GM13976 (cell line): ENCODE data around the gene DCLRE1C.

Source experiments
- DNase-seq: peaks from one replicate; pipeline ENCODE4 v3.0.0; 2012; ENCODE audit warnings: low spot score
- CTCF ChIP-seq: IDR thresholded peaks from 2 replicates; pipeline ENCODE4 v1.5.1; 2012; ENCODE audit warnings: borderline replicate concordance, mild to moderate bottlenecking; ENCODE audit not compliant: insufficient read depth; ENCODE audit errors: extremely low read depth, missing control alignments, control extremely low read depth
- in situ Hi-C: fragments of 300-500 bp; cut with MboI; formaldehyde crosslinking; loops from one replicate; pipeline ENCODE4 v1.12.0; 2022; ENCODE audit warnings: low sequenced_read_pairs, mixed read lengths, inconsistent platforms; ENCODE audit not compliant: unreplicated experiment

Gene DCLRE1C

GRCh38 chr10:14860791-14861190 lies 93.1 kb downstream of the DCLRE1C start:
- in situ Hi-C loops: no loop called here
- TF ChIP-seq CTCF: no peak
- DNase-seq: no peak

- no peak for DNase-seq
These were observed 94.1 kb downstream of the DCLRE1C start for GRCh38 chr10:14859775-14860174.

GRCh38 chr10:14859043-14859442 lies 94.9 kb downstream of the DCLRE1C start:
- no peak for DNase-seq
- no peak for TF ChIP-seq CTCF
- in situ Hi-C loops: no loop called here

More at GRCh38 chr10:14859775-14860174, 94.1 kb downstream of the DCLRE1C start:
- TF ChIP-seq CTCF: no peak
- in situ Hi-C loops: no loop called here

- no peak for DNase-seq
- no peak for TF ChIP-seq CTCF
- in situ Hi-C loops: no loop called here
These were observed 95.4 kb downstream of the DCLRE1C start for GRCh38 chr10:14858338-14858960.

- DNase-seq: no peak
- in situ Hi-C loops: no loop called here
- TF ChIP-seq CTCF: no peak
These were observed 98.4 kb downstream of the DCLRE1C start for GRCh38 chr10:14855453-14855852.

GRCh38 chr10:14852236-14852635 lies 101.7 kb downstream of the DCLRE1C start:
- no peak for DNase-seq
- no peak for TF ChIP-seq CTCF

More at GRCh38 chr10:14852236-14852635, 101.7 kb downstream of the DCLRE1C start:
- in situ Hi-C loops: no loop called here
